Fibroblast of villous mesenchyme (primary cell): ENCODE measurements around the gene GLT8D1. TPM values are rescaled to one million over a fixed set of nuclear protein-coding genes. Genes with fewer than 3 reads are reported as not detected.

Experiments
- DNase-seq: peaks from one replicate; pipeline ENCODE4 v3.0.0-alpha.2; 2010; ENCODE audit warnings: low read depth
- H3K4me3 ChIP-seq: 2 replicates; pipeline ENCODE4 v1.5.1; 2011; ENCODE audit warnings: low read depth, mild to moderate bottlenecking, low read length
- total RNA-seq: library from RNA; depleted of rRNA; stranded (reverse); fragments of >200 nt; gene quantifications from 2 replicates; pipeline ENCODE4 v1.2.3, GENCODE V29; 2012
- TF ChIP-seq, protein P1 (sequence below): IDR thresholded peaks from 2 replicates; pipeline ENCODE4 v1.5.1; 2012; ENCODE audit warnings: low read depth, mild to moderate bottlenecking, low read length; ENCODE audit not compliant: insufficient read depth

Gene GLT8D1
- total RNA-seq, 1 donor, result 108 TPM

- no peak for DNase-seq
- no peak overlapping the region for H3K4me3 ChIP-seq
- TF ChIP-seq, protein P1, sequence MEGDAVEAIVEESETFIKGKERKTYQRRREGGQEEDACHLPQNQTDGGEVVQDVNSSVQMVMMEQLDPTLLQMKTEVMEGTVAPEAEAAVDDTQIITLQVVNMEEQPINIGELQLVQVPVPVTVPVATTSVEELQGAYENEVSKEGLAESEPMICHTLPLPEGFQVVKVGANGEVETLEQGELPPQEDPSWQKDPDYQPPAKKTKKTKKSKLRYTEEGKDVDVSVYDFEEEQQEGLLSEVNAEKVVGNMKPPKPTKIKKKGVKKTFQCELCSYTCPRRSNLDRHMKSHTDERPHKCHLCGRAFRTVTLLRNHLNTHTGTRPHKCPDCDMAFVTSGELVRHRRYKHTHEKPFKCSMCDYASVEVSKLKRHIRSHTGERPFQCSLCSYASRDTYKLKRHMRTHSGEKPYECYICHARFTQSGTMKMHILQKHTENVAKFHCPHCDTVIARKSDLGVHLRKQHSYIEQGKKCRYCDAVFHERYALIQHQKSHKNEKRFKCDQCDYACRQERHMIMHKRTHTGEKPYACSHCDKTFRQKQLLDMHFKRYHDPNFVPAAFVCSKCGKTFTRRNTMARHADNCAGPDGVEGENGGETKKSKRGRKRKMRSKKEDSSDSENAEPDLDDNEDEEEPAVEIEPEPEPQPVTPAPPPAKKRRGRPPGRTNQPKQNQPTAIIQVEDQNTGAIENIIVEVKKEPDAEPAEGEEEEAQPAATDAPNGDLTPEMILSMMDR, result no peak
Measured at GRCh38 chr3:52696830-52697631, 8.6 kb downstream of the GLT8D1 start.

- H3K4me3 ChIP-seq, result no peak overlapping the region
- no peak for DNase-seq
- TF ChIP-seq, protein P1, result no peak
Measured at GRCh38 chr3:52695798-52696671, 9.6 kb downstream of the GLT8D1 start.

DNA sequence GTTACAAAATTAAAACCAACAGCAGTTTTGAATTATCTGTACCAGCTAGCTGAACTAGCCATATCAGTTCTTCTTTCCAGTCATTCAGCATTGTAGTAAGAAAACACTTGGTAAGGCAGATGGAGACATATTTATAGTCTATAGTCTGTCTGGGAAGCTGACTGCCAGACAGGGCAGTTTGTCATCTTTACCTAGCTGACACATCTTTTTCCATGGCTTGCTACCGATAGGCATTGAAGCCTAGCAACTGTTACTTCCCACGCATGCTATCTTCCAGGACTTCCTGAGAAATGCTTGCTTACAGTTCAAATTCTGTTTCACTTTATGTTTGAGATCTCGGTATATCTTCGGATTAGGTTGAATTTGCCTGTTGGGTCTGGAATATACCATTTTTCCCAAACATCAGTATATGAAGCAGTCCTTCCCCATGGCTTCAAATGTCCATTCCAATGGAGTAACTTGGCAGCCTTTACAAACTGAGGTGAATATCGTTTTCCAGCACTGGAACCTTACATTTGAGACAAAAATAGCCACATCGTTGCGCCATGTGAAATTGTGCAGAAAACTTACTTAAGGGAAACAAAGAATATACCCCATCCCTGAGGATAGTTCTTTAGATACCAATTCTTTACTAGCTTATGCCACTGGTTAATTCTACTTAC, 10.9 kb downstream of the GLT8D1 start:
- TF ChIP-seq, protein P1, result no peak
- no peak for DNase-seq
- H3K4me3 ChIP-seq, result no peak overlapping the region

DNA sequence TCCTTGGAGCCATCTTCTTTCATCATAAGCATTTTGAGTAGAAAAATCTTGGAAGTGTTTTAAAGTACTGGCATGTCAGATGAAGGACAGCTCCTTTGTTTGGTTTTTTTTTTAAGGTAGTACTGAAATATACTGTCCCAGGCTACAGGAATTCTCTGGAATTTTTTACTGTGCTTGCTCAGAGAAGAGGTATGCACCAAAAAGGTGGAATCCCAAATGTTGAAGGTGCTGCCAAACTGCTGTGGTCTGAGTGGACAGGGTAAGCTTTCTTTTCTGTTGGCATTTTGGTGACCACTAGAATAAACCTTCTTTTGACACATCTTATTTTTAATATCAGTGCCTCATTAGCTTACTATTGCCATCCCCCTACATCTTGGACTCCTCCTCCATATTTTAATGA, 12.5 kb downstream of the GLT8D1 start:
- DNase-seq, result no peak
- H3K4me3 ChIP-seq, result no peak overlapping the region
- TF ChIP-seq, protein P1, result no peak

- TF ChIP-seq, protein P1, result no peak
- DNase-seq, result no peak
- no peak overlapping the region for H3K4me3 ChIP-seq
Measured at GRCh38 chr3:52690560-52690959, 15.0 kb downstream of the GLT8D1 start.

GRCh38 chr3:52689151-52689550, 16.4 kb downstream of the GLT8D1 start:
- H3K4me3 ChIP-seq, result no peak overlapping the region
- DNase-seq, result no peak
- TF ChIP-seq, protein P1, result no peak
